Activated CD8-positive, alpha-beta memory T cell treated with anti-CD3 and anti-CD28 coated beads, Interleukin-2, amount 50 U/mL, for 4 hours (primary cell): ENCODE measurements around the gene CNOT6L.
"Not testable (repeated sequence)": the region's sequence is repeated elsewhere in the genome, so short reads cannot be mapped to it uniquely, and the experiment has no call there.

Source experiments
- DNase-seq: peaks from one replicate; pipeline ENCODE4 v3.0.0-alpha.2; 2020

The CNOT6L gene

DNA sequence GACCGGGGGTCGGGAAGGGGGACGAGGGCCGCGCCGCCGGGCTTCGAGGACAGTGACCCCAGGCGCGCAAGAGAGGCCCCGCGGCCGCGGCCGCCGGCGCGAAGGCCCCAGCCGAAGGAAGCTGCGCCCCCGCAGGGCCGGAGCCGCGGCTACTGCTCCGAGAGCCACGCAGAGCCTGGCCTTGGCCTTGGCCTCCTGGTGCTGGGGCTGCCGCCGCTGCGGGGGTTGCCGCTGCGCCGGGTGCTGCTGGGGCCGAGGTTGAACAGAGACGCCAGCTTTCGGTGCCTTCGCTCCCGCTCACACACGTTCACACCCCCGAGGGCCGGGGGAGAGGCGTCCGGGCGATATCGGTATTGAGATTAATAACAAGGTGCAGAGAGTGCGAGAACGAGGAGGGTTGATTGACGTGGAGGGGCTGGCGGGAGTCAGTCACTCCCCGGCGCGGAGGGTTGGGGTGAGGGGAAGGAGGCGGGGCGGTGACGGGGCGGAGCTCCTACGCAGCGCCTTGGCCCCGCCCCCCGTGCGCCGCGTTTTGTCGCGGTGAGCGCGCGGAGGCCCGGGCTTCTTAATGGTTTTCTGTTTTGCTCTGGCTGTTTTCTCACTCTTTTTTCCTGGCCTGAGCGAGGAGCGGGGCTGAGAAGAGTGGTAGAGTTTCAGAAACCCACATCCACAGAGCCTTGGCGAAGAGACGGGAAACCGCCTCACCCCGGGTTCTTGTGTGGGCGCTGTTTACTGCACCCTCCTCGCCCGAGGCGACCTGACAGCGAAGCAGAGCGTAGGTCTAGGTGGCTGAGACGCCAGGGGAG, 878 bp upstream of the CNOT6L start:
- peak; percentile 94 for DNase-seq

DNA sequence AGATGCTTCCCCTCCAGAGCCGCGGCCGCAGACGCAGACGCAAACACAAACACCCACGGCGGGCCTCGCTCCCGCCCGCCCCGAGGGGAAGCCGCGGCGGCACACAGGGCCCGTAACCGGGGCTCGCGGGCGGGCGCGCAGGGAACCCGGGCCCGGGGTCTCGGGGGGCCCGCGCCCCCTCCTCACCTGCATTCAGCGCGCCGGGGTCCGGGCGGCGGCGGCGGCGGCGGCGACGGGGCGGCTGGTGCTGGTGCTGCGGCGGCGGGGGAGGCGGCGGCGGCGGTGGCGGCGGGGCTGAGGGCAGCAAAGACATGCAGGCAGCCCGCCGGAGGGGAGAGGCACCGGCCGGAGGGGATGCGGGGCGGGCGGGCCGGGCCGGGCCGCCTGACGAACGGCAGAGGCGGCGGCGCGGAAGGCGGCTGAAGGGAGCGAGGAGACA, 255 bp upstream of the CNOT6L start:
- peak; percentile 89 for DNase-seq

DNA sequence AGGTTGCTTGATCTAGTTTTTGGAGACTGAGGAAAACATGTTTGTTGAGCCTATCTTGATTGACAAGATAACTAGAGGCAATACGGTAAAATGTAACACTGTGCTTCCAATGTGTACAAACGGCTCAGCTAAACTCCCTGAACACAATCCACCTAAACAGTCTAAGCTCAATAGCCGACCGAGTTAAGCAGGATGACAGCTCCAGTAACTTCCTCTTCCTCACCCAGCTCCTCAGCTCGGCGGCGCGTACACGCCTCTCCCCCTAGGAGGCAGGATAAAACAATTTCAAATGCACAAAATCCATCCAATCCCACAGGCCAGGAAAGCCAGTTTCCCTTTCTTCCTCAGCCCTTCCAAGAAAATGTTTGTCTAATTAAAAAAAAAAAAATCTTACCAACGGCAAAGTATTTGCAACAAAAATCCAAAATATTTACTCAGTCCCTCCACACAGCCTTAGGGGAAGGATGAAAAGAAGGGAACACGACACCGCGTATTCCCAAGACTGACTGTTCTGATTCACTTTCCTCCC, 1.0 kb downstream of the CNOT6L start:
- peak; percentile 39 for DNase-seq

DNA sequence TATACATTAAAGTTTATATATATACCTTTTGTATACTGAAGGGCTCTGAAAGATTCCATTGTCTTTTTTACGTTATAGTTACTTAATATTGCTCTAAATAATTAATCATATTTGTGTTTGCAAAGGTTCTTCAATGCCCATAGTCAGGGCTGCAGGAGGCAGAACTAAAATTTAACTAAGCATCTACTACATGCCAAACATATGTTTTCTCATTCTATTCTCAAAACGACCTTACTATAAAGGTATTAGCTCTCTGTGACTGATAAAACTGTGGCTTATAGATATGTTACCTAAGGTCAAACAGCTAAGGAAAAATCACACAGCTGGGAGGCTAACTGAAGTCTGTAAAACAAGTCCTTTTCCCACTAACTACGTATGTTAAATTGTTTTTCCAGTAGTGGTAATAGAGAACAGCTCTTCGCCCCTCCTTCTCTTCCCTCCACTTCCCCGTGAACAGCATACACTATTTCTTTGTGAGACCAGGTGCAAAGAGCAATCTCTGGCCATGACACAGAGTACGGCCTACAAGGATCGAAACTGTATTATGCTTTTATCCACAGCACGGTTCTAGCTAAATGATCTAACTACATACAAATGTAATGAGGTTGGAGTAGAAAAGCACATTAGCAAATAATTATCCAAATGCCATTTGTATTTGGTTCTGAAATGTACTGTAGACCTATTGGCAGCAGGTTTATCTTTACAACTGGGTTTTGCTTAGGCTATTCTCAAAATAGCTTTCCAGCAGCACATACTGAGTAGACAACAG, 1.7 kb downstream of the CNOT6L start:
- DNase-seq, result no peak

DNA sequence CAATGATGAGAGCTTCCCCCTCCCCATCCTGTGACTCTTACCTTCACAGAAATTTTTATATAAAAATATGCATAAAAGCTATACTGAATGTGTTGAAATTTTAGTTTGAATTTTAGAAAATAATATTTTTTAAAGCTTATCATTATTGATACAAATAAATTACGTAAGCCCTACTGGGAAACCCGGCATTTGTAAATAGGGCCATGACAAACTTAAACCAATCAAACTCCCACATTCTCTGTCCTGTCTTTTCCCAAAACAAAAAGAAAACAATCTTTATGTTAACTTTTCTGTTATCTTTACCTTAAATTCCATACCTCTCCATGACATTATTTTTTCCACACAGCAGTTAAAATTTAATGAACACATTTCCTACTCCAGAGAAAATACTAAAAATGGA, 2.6 kb downstream of the CNOT6L start:
- DNase-seq, result no peak

DNA sequence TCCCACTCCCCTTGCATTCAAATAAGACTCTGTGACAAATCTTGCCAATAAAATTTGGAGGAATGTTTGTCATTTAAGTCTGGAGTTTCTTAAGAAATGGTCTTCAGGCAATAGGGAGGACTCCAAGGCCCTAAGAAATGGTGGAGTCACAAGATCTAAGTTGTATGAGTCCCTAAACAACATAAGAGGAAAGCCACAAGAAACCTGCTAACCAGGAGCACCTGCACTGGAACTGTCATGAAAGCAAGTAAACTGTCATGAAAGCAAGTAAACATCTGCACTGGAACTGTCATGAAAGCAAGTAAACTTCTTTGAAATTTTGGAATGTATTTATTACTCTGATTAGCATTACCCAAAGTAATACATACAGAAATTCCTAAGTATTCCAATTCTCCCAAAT, 3.5 kb downstream of the CNOT6L start:
- no peak for DNase-seq

DNA sequence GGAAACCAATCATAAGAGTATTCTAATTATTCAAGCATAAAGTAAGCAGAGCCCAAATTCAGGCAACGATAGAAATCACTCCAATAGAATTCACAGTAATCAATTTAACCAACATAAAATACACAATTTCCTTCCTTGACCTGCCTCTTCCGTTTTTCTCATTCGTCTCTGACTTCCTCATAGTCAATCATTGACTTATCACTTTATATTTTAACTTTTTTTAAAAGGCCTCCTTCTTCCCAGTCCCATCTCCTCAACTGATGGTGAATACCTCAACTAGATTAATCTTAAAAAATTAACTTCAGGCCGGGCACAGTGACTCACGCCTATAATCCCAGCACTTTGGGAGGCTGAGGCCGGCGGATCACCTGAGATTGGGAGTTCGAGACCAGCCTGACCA, 13.3 kb downstream of the CNOT6L start:
- no peak for DNase-seq

DNA sequence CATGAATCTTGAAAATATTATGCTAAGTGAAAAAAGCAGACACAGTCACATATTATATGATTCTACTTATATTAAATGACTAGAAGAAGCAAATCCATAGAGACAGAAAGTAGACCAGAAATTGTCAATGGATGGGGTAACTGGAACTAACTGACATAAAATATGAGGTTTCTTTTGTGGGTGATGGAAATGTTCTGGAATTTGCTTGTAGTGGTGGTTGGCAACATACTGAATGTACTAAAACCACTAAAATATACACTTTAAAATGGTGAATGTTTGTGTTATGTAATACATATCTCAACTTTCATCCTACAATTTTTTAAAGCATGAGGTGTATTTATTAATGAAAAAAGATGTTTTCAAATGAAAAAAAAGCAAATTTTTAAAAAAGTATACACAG, 14.7 kb downstream of the CNOT6L start:
- no peak for DNase-seq

DNA sequence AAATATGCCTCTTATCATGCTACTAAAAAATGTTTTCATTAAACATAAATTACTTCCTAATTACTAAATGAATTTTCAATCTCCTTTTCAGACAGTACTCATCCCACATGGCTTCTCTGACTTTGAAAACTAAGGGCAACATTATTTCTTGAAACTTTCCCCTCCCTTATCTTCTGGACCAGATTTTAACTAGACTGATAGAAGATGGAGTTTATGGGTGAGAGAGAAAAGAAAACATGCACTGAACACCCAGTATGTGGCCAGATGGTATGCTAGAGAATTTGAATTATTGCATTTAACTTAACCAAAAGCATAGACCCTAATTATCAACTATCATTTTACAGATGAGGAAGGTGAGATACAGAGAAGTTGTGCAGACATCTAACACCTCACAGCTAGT, 16.8 kb downstream of the CNOT6L start:
- DNase-seq, result no peak

DNA sequence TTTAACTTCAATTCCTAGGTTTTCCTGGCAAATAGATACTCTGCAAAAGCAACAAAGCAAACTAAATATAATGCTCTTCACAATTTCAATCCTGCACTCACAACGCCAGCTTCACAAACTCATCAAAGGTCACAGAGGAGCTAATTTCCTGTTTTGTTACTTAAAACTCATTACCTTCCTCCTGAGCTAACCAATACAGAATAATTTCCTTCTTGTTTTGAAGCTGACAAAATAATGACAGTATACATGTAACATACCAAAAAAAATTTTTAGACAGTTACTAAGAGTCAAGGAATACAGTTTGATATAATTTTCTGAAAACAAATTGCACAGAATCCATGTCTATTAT, 17.9 kb downstream of the CNOT6L start:
- DNase-seq, result no peak

DNA sequence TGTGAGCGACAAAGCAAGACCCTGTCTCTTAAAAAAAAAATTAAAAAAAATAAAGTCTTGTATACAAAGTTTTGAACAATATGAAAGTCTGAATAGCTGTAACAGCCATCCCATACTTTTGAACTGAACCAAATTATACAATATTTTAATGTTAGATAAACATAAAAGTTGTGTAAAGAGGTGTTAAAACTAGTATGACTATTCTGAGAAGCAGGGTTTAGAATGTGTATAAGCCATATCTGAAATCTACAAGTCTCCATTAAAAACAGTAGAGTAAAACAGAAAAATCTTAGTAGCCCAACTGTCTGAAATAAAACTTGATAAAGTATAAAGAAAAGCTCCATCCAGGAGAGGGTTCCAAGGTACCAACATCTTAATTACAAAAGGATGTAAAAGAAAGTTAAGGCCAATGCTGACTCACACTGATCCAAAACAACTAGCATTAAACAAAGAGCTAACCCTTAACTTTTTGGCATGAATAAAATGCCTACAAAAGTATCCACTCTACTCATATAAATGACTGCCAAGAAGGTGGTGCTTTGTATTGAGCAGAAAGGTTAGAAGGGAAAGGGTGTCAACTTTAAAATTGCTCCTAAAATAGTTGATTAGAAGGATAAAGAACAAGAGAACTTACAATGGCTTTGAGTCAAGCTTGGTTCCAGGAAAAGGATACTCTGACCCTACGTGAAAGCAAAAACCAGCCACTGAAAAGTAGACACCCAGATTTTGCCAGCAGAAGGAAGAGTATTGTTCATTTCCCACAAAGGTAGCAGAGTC, 18.5 kb downstream of the CNOT6L start:
- DNase-seq, result no peak

DNA sequence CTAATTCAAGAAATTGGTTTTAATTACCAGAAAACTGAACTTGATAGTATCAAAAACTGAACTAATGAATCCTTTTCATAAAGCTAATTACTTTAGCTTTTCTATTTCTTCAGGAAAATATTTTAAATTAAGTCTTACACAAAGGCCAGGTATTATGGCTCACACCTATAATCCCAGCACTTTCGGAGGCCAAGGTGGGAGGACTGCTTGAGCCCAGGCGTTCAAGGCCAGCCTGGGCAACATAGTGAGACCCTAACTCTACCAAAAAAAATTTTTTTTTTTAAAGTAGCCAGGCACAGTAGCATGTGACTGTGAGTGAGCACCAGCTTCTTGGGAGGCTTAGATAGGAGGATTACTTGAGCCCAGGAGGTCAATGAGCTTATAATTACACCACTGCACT, 19.1 kb downstream of the CNOT6L start:
- no peak for DNase-seq

DNA sequence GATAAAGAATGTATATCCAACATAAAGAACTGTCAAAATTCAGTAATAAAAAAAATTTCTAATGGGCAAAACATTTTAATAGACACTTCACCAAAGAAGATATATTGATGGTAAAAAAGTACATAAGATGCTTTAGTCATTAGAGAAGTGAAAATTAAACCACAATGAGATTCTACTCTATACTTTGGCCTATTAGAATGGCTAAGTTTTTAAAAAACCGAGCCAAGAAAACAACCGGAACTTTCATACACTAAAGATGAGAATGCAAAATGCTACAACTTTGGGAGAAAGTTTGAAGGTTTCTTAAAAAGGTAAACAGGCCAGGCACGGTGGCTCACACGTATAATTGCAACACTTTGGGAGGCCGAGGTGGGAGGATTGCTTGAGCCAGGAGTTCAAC, 20.8 kb downstream of the CNOT6L start:
- no peak for DNase-seq

DNA sequence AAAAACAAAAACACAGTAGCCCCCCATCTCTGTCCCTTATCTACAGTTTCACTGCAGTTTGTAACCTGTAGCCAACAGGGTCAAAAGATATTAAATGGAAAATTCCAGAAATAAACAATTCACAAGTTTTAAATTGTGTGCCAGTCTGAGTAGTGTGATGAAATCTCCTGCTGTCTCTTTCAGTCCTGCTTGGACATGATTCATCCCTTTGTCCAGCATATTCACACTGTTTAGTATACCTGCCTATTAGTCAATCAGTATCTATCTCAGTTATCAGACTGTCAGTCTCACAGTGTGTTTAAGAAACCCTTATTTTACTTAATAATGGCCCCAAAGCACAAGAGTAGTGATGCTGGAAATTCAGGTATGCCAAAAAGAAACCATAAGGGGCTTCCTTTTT, 21.9 kb downstream of the CNOT6L start:
- no peak for DNase-seq

DNA sequence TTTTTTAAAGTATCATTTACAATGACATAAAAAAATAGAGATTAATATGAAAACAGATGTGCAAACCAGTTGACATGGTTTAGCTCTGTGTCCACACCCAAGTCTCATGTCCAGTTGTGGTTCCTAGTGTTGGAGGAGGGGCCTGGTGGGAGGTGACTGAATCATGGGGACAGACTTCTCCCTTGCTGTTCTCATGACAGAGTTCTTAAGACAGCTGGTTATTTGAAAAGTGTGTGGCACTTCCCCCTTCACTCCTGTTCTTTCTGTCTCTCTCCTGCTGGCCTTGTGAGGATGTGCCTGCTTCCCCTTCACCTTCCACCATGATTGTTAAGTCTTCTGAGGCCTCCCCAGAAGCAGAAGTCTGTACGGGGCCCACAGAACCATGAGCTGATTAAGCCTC, 23.8 kb downstream of the CNOT6L start:
- no peak for DNase-seq

DNA sequence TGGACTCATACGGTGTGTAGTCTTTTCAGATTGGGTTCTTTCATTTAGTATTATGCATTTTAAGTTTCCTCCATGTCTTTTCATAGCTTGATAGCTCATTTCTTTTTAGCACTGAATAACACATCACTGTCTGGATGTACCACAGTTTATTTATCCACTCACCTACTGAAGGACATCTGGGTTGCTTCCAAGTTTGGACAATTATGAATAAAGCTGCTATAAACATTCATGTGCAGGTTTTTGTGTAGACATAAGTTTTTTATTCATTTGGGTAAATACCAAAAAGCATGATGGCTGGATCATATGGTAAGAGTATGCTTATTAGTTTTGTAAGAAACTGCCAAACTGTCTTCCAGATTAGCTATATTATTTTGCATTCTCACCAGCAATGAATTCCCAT, 29.0 kb downstream of the CNOT6L start:
- DNase-seq, result no peak

DNA sequence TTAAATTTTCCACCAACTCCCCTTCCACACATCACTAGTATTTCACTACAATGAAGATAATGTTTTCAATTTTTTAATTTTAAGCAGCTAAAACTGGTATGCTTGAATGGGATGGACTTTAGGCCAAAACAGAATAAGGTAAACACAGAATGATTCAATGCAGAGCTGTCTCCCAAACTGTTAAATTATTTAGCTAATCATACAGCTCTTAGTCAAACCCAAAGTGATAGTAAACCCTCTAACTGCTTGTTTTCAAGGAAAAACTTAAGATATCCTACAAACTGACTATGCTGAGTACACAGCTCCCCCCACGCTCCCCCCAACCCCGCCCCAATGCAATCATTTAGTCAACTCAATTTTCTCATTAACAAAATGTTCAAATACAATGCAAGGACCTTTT, 30.2 kb downstream of the CNOT6L start:
- DNase-seq, result no peak

DNA sequence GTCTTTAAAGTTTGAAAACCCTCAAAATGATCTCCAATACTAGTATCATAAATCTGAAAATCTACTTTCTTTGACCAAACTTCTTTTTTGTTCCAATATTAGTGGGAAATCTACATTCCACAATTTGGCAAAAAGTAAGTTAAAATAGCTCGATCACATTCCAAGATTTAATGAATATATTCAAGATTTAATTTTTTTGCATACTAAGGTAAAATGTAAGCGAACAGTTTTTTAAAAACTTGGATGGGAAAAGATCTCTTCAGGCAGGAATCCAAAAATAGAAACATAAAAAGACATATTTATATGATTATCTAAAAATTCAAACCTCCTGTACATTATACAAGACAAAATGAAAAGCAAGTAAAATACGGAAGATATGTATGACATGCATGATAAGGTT, 31.2 kb downstream of the CNOT6L start:
- no peak for DNase-seq

DNA sequence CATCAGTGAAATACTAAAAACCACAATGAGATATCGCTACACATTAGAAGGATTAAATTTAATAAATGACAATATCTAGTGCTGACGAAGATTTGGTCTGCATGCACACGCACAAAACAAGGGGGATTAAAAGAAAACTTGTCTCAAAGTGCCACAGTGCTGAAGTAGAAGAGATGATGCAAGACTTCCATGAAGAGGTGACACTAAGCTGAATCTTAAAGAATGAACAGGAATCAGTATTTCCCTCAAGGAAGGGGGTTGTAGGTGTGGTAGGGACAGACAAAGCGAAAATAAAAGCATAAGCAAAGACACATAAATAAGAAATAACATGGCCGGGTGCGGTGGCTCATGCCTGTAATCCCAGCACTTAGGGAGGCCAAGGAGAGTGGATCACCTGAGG, 33.5 kb downstream of the CNOT6L start:
- DNase-seq, result no peak

DNA sequence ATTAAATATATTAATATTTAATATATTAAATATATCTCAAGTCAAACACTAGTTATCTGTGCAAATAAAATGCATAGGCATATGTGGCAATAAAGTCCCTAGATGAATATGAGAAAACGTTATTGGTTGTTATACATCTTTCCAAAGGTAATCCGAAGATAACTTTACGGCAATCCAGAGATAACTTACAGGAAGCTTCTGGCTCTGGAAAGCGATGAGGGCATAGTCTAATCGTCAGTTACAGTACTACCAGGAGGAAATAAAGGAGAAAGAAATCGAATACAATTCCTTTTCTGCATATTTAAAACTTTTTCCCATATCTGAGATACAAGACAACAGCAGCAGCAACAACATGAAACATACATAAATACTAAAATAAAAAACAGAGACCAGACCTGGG, 35.3 kb downstream of the CNOT6L start:
- DNase-seq, result no peak

DNA sequence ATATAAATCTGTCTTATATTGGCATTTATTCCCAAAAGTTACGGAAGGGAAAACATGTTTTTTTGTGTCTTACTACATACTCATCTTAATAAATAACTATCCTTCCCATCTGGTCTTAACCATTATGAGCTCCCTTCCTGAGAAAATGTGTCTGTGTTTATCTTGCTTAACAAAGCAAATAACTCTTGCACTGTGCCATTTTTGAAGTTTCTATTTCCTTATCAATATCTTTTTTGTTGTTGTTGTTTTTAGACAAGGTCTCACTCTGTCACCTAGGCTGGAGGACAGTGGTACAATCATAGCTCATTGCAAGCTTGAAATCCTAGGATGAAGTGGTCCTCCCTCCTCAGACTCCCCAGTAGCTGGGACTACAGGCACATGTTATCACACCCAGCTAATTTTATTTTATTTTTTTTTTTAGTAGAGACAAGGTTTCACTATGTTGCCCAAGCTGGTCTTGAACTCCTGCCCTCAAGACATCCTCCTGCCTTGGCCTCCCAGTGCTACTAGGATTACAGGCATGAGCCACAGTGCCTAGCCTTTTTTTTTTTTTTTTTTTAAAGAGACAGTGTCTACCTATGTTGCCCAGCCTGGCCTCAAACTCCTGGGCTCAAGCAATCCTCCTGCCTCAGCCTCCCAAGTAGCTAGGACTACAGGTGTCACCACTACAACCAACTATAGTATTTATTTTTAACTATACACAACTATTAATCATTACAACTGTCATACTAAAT, 36.9 kb downstream of the CNOT6L start:
- no peak for DNase-seq

DNA sequence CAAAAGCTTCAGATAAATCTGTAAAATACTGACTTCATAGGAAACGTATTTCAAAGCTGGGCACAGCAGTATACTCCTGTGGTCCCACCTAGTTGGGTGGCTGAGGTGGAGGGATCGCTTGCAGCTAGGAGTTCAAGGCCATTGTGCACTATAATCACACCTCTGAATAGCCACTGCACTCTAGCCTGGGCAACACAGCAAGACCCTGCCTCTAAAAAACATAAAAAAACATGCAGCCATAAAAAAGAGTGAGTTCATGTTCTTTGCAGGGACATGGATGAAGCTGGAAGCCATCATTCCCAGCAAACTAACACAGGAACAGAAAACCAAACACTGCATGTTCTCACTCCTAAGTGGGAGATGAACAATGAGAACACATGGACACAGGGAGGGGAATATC, 38.4 kb downstream of the CNOT6L start:
- DNase-seq, result not testable (repeated sequence)
